ENCODE data around the gene AKT1S1. TPM values are rescaled to one million over a fixed set of nuclear protein-coding genes. Genes with fewer than 3 reads are reported as not detected.

The AKT1S1 gene
- total RNA-seq, 2 experiments from 2014 or later: 7.3 to 19.8 TPM

- H3K4me2 ChIP-seq (ENCODE audit: low read length): no peak overlapping the region
- no peaks in the 10 kb centered on the region for H4K20me1 ChIP-seq (ENCODE audit: insufficient read depth, low read length)
- H2AFZ ChIP-seq (ENCODE audit: low read length): no peak overlapping the region
- BruUV-seq (replicated peaks): no TSS peak
- H3K9me3 ChIP-seq (ENCODE audit: low read length): no peaks in the 10 kb centered on the region
- CTCF ChIA-PET (ENCODE audit: unreplicated experiment): no interaction called here
- no peak for DNase-seq (ENCODE audit: low spot score)
- intact Hi-C loops (cut with micrococcal nuclease; ENCODE audit: unreplicated experiment): no loop called here
- peaks cover 26% of the 10 kb centered on the region for H3K79me2 ChIP-seq (ENCODE audit: insufficient read depth, low read depth, low read length)
- H3K4me3 ChIP-seq (ENCODE audit: low read depth, low read length, poor library complexity, severe bottlenecking): no peak overlapping the region
- H3K9me2 ChIP-seq (ENCODE audit: insufficient read depth, low read length): no peaks in the 10 kb centered on the region
- H3K27ac ChIP-seq (ENCODE audit: low read depth, low read length, poor library complexity, severe bottlenecking): no peak overlapping the region
- H3K4me1 ChIP-seq (ENCODE audit: insufficient read depth, low read length, poor library complexity, severe bottlenecking): peaks cover 22% of the 10 kb centered on the region
- H3K36me3 ChIP-seq (ENCODE audit: insufficient read depth, low read length): peaks cover 97% of the 10 kb centered on the region
- TF ChIP-seq CTCF (conservative IDR thresholded peaks at IDR 0.05; ENCODE audit: low read length) (no peak), EZH2phosphoT487 (IDR thresholded peaks at IDR 0.05; ENCODE audit: borderline replicate concordance, low read depth, low read length) (no peak)
- POLR2A ChIA-PET: no interaction called here
Measured at GRCh38 chr19:49829200-49829599, 48.0 kb downstream of the AKT1S1 start.

GRCh38 chr19:49827034-49827433 is 50.1 kb downstream of the AKT1S1 start:
- H3K79me2 ChIP-seq (ENCODE audit: insufficient read depth, low read depth, low read length): peaks cover 31% of the 10 kb centered on the region
- no peak for DNase-seq (ENCODE audit: low spot score)
- H4K20me1 ChIP-seq (ENCODE audit: insufficient read depth, low read length): no peaks in the 10 kb centered on the region
- no peak overlapping the region for H3K27ac ChIP-seq (ENCODE audit: low read depth, low read length, poor library complexity, severe bottlenecking)
- TF ChIP-seq EZH2phosphoT487 (IDR thresholded peaks at IDR 0.05; ENCODE audit: borderline replicate concordance, low read depth, low read length): no peak
- TF ChIP-seq CTCF (conservative IDR thresholded peaks at IDR 0.05; ENCODE audit: low read length): no peak
- CTCF ChIA-PET (ENCODE audit: unreplicated experiment): no interaction called here
- H3K9me2 ChIP-seq (ENCODE audit: insufficient read depth, low read length): no peaks in the 10 kb centered on the region
- H3K36me3 ChIP-seq (ENCODE audit: insufficient read depth, low read length): peaks cover 91% of the 10 kb centered on the region
- no peak overlapping the region for H3K4me3 ChIP-seq (ENCODE audit: low read depth, low read length, poor library complexity, severe bottlenecking)
- intact Hi-C loops (cut with micrococcal nuclease; ENCODE audit: unreplicated experiment): no loop called here
- POLR2A ChIA-PET: no interaction called here
- H2AFZ ChIP-seq (ENCODE audit: low read length): no peak overlapping the region
- H3K9me3 ChIP-seq (ENCODE audit: low read length): no peaks in the 10 kb centered on the region
- no peak overlapping the region for H3K4me2 ChIP-seq (ENCODE audit: low read length)
- no TSS peak for BruUV-seq (replicated peaks)
- peaks cover 43% of the 10 kb centered on the region for H3K4me1 ChIP-seq (ENCODE audit: insufficient read depth, low read length, poor library complexity, severe bottlenecking)

- intact Hi-C loops (cut with micrococcal nuclease; ENCODE audit: unreplicated experiment): no loop called here
- no peaks in the 10 kb centered on the region for H4K20me1 ChIP-seq (ENCODE audit: insufficient read depth, low read length)
- ChIA-PET POLR2A (no interaction called here), CTCF (ENCODE audit: unreplicated experiment) (no interaction called here)
- no TSS peak for BruUV-seq (replicated peaks)
- no peak overlapping the region for H3K4me3 ChIP-seq (ENCODE audit: low read depth, low read length, poor library complexity, severe bottlenecking)
- no peak overlapping the region for H2AFZ ChIP-seq (ENCODE audit: low read length)
- H3K9me2 ChIP-seq (ENCODE audit: insufficient read depth, low read length): no peaks in the 10 kb centered on the region
- peaks cover 85% of the 10 kb centered on the region for H3K36me3 ChIP-seq (ENCODE audit: insufficient read depth, low read length)
- no peaks in the 10 kb centered on the region for H3K9me3 ChIP-seq (ENCODE audit: low read length)
- H3K4me1 ChIP-seq (ENCODE audit: insufficient read depth, low read length, poor library complexity, severe bottlenecking): peaks cover 62% of the 10 kb centered on the region
- H3K79me2 ChIP-seq (ENCODE audit: insufficient read depth, low read depth, low read length): peaks cover 49% of the 10 kb centered on the region
- H3K4me2 ChIP-seq (ENCODE audit: low read length): peak overlapping the region; percentile 83
- peak overlapping the region; percentile 94 for H3K27ac ChIP-seq (ENCODE audit: low read depth, low read length, poor library complexity, severe bottlenecking)
- TF ChIP-seq CTCF (conservative IDR thresholded peaks at IDR 0.05; ENCODE audit: low read length): no peak
- no peak for DNase-seq (ENCODE audit: low spot score)
Measured at GRCh38 chr19:49824662-49825061, 52.5 kb downstream of the AKT1S1 start.
